ENCODE data around the gene PCBP4.

GRCh38 chr3:51944451-51945021 lies 22.7 kb downstream of the PCBP4 start:
- TF ChIP-seq, protein P1, sequence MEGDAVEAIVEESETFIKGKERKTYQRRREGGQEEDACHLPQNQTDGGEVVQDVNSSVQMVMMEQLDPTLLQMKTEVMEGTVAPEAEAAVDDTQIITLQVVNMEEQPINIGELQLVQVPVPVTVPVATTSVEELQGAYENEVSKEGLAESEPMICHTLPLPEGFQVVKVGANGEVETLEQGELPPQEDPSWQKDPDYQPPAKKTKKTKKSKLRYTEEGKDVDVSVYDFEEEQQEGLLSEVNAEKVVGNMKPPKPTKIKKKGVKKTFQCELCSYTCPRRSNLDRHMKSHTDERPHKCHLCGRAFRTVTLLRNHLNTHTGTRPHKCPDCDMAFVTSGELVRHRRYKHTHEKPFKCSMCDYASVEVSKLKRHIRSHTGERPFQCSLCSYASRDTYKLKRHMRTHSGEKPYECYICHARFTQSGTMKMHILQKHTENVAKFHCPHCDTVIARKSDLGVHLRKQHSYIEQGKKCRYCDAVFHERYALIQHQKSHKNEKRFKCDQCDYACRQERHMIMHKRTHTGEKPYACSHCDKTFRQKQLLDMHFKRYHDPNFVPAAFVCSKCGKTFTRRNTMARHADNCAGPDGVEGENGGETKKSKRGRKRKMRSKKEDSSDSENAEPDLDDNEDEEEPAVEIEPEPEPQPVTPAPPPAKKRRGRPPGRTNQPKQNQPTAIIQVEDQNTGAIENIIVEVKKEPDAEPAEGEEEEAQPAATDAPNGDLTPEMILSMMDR (optimal IDR thresholded peaks at IDR 0.05 in 1 of 3, IDR thresholded peaks at IDR 0.05 in 1 of 3, conservative IDR thresholded peaks at IDR 0.05 in 1 of 3; ENCODE audit: extremely low read depth in 1 of 3, insufficient read depth in 2 of 3, low read length in 3 of 3): no peak
- TF ChIP-seq EZH2 (IDR thresholded peaks at IDR 0.05; ENCODE audit: low read length): no peak

Data from keratinocyte (primary cell).